Kidney (tissue), 14 donors: ENCODE measurements around the gene TCF12. TPM values are rescaled to one million over a fixed set of nuclear protein-coding genes. Genes with fewer than 3 reads are reported as not detected.

Experiments
- DNase-seq, 5 donors: peaks; one replicate each; pipeline ENCODE4 v3.0.0-alpha.2; 2013 to 2020
- FAIRE-seq: peaks from 2 replicates; lab custom pipeline; 2012; peaks lifted over from hg19 to GRCh38; lab: Jason Lieb, UNC
- H3K27ac ChIP-seq, 2 donors: one replicate each; pipeline ENCODE4 v1.7.0; 2013; ENCODE audit warnings: low read depth in 2 of 2, low read length in 2 of 2, inconsistent platforms in 1 of 2
- H3K27me3 ChIP-seq: one replicate; pipeline ENCODE4 v1.7.1; 2013; ENCODE audit warnings: low read length, inconsistent platforms; ENCODE audit not compliant: control insufficient read depth, insufficient read depth
- H3K36me3 ChIP-seq, 3 donors: one replicate each; pipeline versions ENCODE4 v1.7.0 to v1.7.1; 2013; ENCODE audit warnings: low read length in 3 of 3, control low read depth in 1 of 3, inconsistent platforms in 1 of 3; ENCODE audit not compliant: insufficient read depth in 3 of 3, control insufficient read depth in 2 of 3
- H3K4me1 ChIP-seq, 3 donors: one replicate each; pipeline versions ENCODE4 v1.7.0 to v1.7.1; 2013; ENCODE audit warnings: low read length in 3 of 3, inconsistent platforms in 1 of 3, low read depth in 1 of 3; ENCODE audit not compliant: control insufficient read depth in 2 of 3, insufficient read depth in 2 of 3
- H3K4me3 ChIP-seq, 3 donors: one replicate each; pipeline versions ENCODE4 v1.7.0 to v1.8.1; 2013; ENCODE audit warnings: low read length in 3 of 3, control low read depth in 1 of 3, inconsistent platforms in 1 of 3
- H3K9ac ChIP-seq, 3 donors: one replicate each; pipeline versions ENCODE4 v1.7.0 to v1.7.1; 2013; ENCODE audit warnings: low read length in 3 of 3, control low read depth in 1 of 3, inconsistent platforms in 1 of 3
- H3K9me3 ChIP-seq, 3 donors: one replicate each; pipeline versions ENCODE4 v1.7.0 to v1.7.1; 2013; ENCODE audit warnings: low read length in 3 of 3, control low read depth in 1 of 3, inconsistent platforms in 1 of 3; ENCODE audit not compliant: control insufficient read depth in 2 of 3, insufficient read depth in 1 of 3
- intact Hi-C: fragments of 100-400 bp; cut with DNase I; formaldehyde crosslinking; loops from one replicate; pipeline ENCODE4 v1.11.1; 2022
- polyA plus RNA-seq: library from polyadenylated mRNA; stranded (reverse); fragments of 350-450 nt; fragmentation: Illumina TruSeq; extraction: RNeasy Lipid Tissue Mini Kit (QIAGEN cat#74804); gene quantifications from one replicate; pipeline ENCODE4 v1.2.3, GENCODE V29; 2014; ENCODE audit warnings: low read depth, low replicate concordance; ENCODE audit not compliant: insufficient read depth
- total RNA-seq: library from RNA; stranded (reverse); fragmentation: NEBNext Ultra II Directional; extraction: Animal tissue kit (Norgen Biotek cat#: 25700); gene quantifications from one replicate; pipeline ENCODE4 v1.2.1, GENCODE V29; 2021
- TF ChIP-seq, protein P1 (sequence below): IDR thresholded peaks from 3 replicates; pipeline ENCODE4 v1.5.1; 2012; ENCODE audit warnings: mild to moderate bottlenecking, moderate library complexity, borderline replicate concordance; ENCODE audit not compliant: insufficient read depth; ENCODE audit errors: extremely low read depth
- donor health status: control.
- donor health status: control.
- donor health status: control.
- donor health status: control.
- donor health status: control.
- donor health status: DM: yes; HTN: yes; CAD: no.
- donor health status: Normal renal cell carcinoma (clear cell type).

TCF12 gene
- total and polyA plus RNA-seq, 2 donors from 2014 or later: 16.3 to 116 TPM

DNA sequence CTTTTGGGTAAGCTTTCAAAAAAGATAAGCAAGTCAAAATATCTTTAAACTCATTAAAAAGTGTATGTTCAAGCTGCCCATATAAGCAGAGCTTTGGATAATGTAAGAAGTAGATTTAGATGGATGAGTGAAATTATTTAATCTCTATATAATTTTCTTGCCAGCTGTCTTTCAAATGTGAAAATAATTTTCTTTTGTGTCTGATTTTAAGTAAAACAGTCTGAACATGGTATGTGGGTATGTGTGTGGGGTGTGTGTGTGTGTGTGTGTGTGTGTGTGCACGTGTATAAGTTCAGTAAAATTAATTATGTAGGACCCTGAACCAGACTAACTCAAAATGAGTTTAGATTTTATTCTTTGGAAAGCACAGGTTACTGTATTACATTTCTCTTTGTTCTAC is 302.7 kb downstream of the TCF12 start:
- no peaks in the 10 kb centered on the region for H3K27me3 ChIP-seq
- H3K27ac ChIP-seq: no peak overlapping the region
- intact Hi-C loops: no loop called here
- no peaks in the 10 kb centered on the region for H3K9me3 ChIP-seq
- H3K4me1 ChIP-seq: peaks cover 0 to 8% (median 0%) of the 10 kb centered on the region in 3 donors
- DNase-seq (peak in 1 of 5 donors; percentile 24), FAIRE-seq (no peak)
- TF ChIP-seq, protein P1, sequence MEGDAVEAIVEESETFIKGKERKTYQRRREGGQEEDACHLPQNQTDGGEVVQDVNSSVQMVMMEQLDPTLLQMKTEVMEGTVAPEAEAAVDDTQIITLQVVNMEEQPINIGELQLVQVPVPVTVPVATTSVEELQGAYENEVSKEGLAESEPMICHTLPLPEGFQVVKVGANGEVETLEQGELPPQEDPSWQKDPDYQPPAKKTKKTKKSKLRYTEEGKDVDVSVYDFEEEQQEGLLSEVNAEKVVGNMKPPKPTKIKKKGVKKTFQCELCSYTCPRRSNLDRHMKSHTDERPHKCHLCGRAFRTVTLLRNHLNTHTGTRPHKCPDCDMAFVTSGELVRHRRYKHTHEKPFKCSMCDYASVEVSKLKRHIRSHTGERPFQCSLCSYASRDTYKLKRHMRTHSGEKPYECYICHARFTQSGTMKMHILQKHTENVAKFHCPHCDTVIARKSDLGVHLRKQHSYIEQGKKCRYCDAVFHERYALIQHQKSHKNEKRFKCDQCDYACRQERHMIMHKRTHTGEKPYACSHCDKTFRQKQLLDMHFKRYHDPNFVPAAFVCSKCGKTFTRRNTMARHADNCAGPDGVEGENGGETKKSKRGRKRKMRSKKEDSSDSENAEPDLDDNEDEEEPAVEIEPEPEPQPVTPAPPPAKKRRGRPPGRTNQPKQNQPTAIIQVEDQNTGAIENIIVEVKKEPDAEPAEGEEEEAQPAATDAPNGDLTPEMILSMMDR: no peak
- peak overlapping the region in 1 of 3 donors; percentile 69 for H3K9ac ChIP-seq
- peak overlapping the region in 1 of 3 donors; percentile 71 for H3K4me3 ChIP-seq
- H3K36me3 ChIP-seq: no peaks in the 10 kb centered on the region

DNA sequence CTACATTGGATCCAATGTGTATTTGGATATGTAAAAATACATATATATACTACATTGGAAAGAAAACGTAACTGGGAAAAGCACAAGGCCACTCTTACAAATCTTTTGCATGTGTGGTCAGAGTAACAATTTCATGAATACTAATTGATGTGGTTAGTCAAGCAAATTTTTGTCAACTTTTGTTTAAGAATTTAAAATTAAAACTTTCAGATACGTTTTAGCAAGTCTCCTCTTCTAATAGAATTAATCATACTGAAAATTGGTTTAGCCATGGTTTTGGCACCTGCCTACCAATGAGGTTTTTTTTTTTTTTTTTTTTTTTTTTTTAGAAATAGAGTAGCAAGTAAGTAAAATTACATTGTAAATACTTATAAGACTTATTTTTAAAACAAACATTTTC is 304.9 kb downstream of the TCF12 start:
- Histone ChIP-seq H3K9ac (no peak overlapping the region), H3K4me1 (peaks cover 0 to 8% (median 0%) of the 10 kb centered on the region in 3 donors), H3K4me3 (no peak overlapping the region), H3K36me3 (no peaks in the 10 kb centered on the region), H3K27ac (no peak overlapping the region), H3K9me3 (no peaks in the 10 kb centered on the region), H3K27me3 (no peaks in the 10 kb centered on the region)
- FAIRE-seq: no peak
- intact Hi-C loops: no loop called here
- TF ChIP-seq, protein P1: no peak
- peak in 1 of 5 donors; percentile 24 for DNase-seq

DNA sequence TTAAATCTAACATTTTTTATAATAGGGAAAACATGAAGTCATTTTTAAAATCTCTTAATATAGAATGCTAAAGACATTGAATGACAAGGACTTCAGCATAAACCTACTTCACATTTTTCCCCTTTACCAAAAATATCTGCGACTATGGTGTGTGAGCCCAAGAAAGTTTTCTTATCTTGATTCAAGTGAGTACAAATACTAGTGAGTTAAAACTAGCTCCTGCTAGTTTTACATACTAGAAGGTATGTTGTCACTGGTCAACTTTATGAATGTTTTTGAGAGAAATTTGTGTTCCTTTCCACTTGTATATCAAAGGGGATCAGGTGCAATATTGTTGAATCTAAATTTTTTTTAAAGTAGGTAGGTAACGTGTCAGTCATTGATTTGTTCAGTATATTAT is 305.4 kb downstream of the TCF12 start:
- Histone ChIP-seq H3K9ac (no peak overlapping the region), H3K36me3 (no peaks in the 10 kb centered on the region), H3K27me3 (no peaks in the 10 kb centered on the region), H3K9me3 (no peaks in the 10 kb centered on the region), H3K4me1 (peaks cover 0 to 5% (median 0%) of the 10 kb centered on the region in 3 donors), H3K27ac (no peak overlapping the region), H3K4me3 (no peak overlapping the region)
- TF ChIP-seq, protein P1: no peak
- FAIRE-seq: no peak
- intact Hi-C loops: no loop called here
- DNase-seq: peak in 1 of 5 donors; percentile 24

DNA sequence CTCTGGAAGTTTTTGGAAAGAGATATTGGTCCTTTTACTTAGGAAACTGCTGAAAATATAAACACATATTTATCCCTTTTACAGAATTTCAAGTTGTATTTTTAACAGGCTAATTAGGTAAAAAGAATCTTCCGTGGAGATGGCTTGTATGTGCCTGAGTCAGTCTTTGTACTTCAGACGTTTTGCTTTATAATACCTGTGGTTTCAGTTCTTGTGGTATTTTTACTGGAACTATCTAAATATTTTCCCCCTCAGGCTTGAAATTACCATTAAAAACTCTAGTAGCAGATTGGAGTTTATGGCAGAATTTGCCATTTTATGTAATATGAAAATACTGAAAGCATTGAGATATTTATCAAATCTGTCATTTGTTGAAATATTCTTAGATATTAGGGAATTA is 306.2 kb downstream of the TCF12 start:
- Histone ChIP-seq H3K36me3 (no peaks in the 10 kb centered on the region), H3K9ac (no peak overlapping the region), H3K27ac (no peak overlapping the region), H3K27me3 (no peaks in the 10 kb centered on the region), H3K4me1 (no peaks in the 10 kb centered on the region), H3K4me3 (no peak overlapping the region), H3K9me3 (no peaks in the 10 kb centered on the region)
- DNase-seq (no peak), FAIRE-seq (no peak)
- TF ChIP-seq, protein P1: no peak
- intact Hi-C loops: no loop called here
